GM23338 (cell line): ENCODE data around the gene ETV5. TPM values are rescaled to one million over a fixed set of nuclear protein-coding genes. Genes with fewer than 3 reads are reported as not detected.
A peak's percentile ranks its signal among the peaks of the same experiment; 100 is the strongest.

Source experiments
- ATAC-seq: fragments of 200-7000 bp; cut with Tn5 transposase; 3 replicates; pipeline ENCODE4 v1.9.1; 2020
- DNase-seq: peaks from one replicate; pipeline ENCODE4 v3.0.0-alpha.2; 2015; ENCODE audit warnings: low spot score
- H2AFZ ChIP-seq: fragments of 200-600 bp; sonication (generic); 2 replicates; pipeline ENCODE4 v1.8.0; 2016; ENCODE audit warnings: antibody characterized with exemption, mild to moderate bottlenecking, moderate library complexity
- H3F3A ChIP-seq: fragments of 200-600 bp; sonication (generic); replicated peaks from 2 replicates; pipeline ENCODE4 v1.8.0; 2017; ENCODE audit warnings: antibody characterized with exemption, mixed run types, low read depth
- H3K27ac ChIP-seq: fragments of 200-600 bp; sonication (generic); 2 replicates; pipeline ENCODE4 v1.6.1; 2016; ENCODE audit warnings: low read depth
- H3K27me3 ChIP-seq: fragments of 200-600 bp; sonication (generic); 2 replicates; pipeline ENCODE4 v1.8.0; 2016; ENCODE audit warnings: mild to moderate bottlenecking, mixed run types, moderate library complexity; ENCODE audit not compliant: insufficient read depth
- H3K36me3 ChIP-seq: fragments of 200-600 bp; sonication (generic); 2 replicates; pipeline ENCODE4 v1.8.0; 2016; ENCODE audit warnings: mild to moderate bottlenecking; ENCODE audit not compliant: insufficient read depth
- H3K4me1 ChIP-seq: fragments of 200-600 bp; sonication (generic); 2 replicates; pipeline ENCODE4 v1.8.0; 2016; ENCODE audit warnings: mild to moderate bottlenecking, moderate library complexity; ENCODE audit not compliant: insufficient read depth
- H3K4me2 ChIP-seq: fragments of 200-600 bp; sonication (generic); 2 replicates; pipeline ENCODE4 v1.7.1; 2017; ENCODE audit warnings: mixed run types
- H3K4me3 ChIP-seq: fragments of 200-600 bp; sonication (generic); 2 replicates; pipeline ENCODE4 v1.6.1; 2016; ENCODE audit warnings: mixed run types
- H3K79me2 ChIP-seq: fragments of 200-600 bp; sonication (generic); replicated peaks from 2 replicates; pipeline ENCODE4 v1.8.0; 2017; ENCODE audit warnings: mild to moderate bottlenecking; ENCODE audit not compliant: insufficient read depth
- H3K9me2 ChIP-seq: fragments of 200-600 bp; sonication (generic); 2 replicates; pipeline ENCODE4 v1.8.0; 2017; ENCODE audit not compliant: insufficient read depth
- H4K20me1 ChIP-seq: fragments of 200-600 bp; sonication (generic); replicated peaks from 2 replicates; pipeline ENCODE4 v1.8.0; 2017; ENCODE audit warnings: mild to moderate bottlenecking; ENCODE audit not compliant: insufficient read depth
- H3K27ac Mint-ChIP-seq: 2 replicates; pipeline ENCODE4 v1.8.0; 2020; ENCODE audit warnings: inconsistent platforms, mild to moderate bottlenecking, moderate library complexity, mixed read lengths
- H3K27me3 Mint-ChIP-seq: 3 replicates; pipeline ENCODE4 v1.8.0; 2022; ENCODE audit warnings: low read depth, mild to moderate bottlenecking, moderate library complexity, mixed read lengths, inconsistent platforms; ENCODE audit not compliant: insufficient read depth, poor library complexity
- H3K36me3 Mint-ChIP-seq: 3 replicates; pipeline ENCODE4 v1.8.0; 2021; ENCODE audit warnings: low read depth, mild to moderate bottlenecking, inconsistent platforms, moderate library complexity, mixed read lengths
- H3K4me1 Mint-ChIP-seq: 3 replicates; pipeline ENCODE4 v1.8.0; 2020; ENCODE audit warnings: mild to moderate bottlenecking, inconsistent platforms, mixed read lengths
- H3K4me3 Mint-ChIP-seq: 3 replicates; pipeline ENCODE4 v1.8.0; 2021; ENCODE audit warnings: moderate library complexity, mild to moderate bottlenecking, inconsistent platforms, mixed read lengths
- H3K9me3 Mint-ChIP-seq: 3 replicates; pipeline ENCODE4 v1.8.0; 2020; ENCODE audit warnings: moderate library complexity, mild to moderate bottlenecking, inconsistent platforms, mixed read lengths
- polyA plus RNA-seq: library from polyadenylated mRNA; unstranded; fragments of >200 nt; fragmentation: Nextera tagmentation; extraction: Ambion mirVana; gene quantifications from 2 replicates; pipeline ENCODE4 v1.2.1, GENCODE V29; 2016
- total RNA-seq: library from RNA; depleted of rRNA; stranded (reverse); fragments of >200 nt; shearing (Covaris generic); gene quantifications from 2 replicates; pipeline ENCODE4 v1.2.3, GENCODE V29; 2014
- TF ChIP-seq, protein P1 (sequence below): fragments of 250-450 bp; sonication (Bioruptor Pico); IDR thresholded peaks from 2 replicates; pipeline ENCODE4 v1.5.0; 2020; ENCODE audit warnings: mild to moderate bottlenecking, moderate library complexity
- TF ChIP-seq, protein P2 (sequence below): IDR thresholded peaks from 2 replicates; pipeline ENCODE4 v1.6.1; 2016; ENCODE audit warnings: antibody characterized with exemption

Gene ETV5
- total and polyA plus RNA-seq, 2 experiments from 2014 or later, result 33.5 to 57.1 TPM

DNA sequence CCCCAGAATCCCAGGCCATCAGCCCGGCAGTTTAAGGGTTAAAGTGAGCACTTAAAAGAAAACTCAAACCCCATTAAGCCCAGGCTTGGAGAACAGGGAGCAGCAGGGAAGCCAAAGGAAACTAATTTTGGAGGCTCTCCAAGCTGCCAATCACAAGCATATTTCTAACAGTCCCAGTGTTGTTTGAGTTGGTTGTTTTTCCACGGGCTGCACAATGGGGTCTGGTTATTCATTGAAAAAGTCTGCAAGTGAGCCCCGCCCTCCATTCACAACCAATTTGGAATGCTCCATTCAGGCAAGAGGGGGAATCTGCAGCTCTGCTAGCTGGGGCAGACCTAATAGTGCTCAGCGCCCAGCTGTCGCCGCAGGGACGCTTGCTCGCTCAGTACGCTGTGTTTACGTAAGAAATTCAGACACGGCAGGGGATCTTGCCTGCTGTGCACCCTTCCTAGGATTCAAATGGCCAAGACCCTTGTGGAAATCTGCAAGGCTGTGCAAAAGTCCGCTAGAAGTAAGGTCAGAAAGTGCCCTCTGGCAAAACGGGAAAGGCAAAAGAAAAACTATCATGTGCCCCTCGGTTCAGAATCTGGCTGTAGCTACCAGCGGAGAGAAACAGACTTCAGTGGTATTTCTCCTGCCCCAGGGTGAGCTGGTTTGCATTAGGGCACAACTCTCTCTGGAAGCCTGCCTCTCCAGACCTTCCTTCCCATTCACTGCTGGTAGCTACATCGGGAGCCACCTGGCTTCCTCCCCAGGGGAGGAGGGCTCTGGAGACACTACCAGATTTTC, 11.0 kb downstream of the ETV5 start (continued):
- TF ChIP-seq, protein P1, sequence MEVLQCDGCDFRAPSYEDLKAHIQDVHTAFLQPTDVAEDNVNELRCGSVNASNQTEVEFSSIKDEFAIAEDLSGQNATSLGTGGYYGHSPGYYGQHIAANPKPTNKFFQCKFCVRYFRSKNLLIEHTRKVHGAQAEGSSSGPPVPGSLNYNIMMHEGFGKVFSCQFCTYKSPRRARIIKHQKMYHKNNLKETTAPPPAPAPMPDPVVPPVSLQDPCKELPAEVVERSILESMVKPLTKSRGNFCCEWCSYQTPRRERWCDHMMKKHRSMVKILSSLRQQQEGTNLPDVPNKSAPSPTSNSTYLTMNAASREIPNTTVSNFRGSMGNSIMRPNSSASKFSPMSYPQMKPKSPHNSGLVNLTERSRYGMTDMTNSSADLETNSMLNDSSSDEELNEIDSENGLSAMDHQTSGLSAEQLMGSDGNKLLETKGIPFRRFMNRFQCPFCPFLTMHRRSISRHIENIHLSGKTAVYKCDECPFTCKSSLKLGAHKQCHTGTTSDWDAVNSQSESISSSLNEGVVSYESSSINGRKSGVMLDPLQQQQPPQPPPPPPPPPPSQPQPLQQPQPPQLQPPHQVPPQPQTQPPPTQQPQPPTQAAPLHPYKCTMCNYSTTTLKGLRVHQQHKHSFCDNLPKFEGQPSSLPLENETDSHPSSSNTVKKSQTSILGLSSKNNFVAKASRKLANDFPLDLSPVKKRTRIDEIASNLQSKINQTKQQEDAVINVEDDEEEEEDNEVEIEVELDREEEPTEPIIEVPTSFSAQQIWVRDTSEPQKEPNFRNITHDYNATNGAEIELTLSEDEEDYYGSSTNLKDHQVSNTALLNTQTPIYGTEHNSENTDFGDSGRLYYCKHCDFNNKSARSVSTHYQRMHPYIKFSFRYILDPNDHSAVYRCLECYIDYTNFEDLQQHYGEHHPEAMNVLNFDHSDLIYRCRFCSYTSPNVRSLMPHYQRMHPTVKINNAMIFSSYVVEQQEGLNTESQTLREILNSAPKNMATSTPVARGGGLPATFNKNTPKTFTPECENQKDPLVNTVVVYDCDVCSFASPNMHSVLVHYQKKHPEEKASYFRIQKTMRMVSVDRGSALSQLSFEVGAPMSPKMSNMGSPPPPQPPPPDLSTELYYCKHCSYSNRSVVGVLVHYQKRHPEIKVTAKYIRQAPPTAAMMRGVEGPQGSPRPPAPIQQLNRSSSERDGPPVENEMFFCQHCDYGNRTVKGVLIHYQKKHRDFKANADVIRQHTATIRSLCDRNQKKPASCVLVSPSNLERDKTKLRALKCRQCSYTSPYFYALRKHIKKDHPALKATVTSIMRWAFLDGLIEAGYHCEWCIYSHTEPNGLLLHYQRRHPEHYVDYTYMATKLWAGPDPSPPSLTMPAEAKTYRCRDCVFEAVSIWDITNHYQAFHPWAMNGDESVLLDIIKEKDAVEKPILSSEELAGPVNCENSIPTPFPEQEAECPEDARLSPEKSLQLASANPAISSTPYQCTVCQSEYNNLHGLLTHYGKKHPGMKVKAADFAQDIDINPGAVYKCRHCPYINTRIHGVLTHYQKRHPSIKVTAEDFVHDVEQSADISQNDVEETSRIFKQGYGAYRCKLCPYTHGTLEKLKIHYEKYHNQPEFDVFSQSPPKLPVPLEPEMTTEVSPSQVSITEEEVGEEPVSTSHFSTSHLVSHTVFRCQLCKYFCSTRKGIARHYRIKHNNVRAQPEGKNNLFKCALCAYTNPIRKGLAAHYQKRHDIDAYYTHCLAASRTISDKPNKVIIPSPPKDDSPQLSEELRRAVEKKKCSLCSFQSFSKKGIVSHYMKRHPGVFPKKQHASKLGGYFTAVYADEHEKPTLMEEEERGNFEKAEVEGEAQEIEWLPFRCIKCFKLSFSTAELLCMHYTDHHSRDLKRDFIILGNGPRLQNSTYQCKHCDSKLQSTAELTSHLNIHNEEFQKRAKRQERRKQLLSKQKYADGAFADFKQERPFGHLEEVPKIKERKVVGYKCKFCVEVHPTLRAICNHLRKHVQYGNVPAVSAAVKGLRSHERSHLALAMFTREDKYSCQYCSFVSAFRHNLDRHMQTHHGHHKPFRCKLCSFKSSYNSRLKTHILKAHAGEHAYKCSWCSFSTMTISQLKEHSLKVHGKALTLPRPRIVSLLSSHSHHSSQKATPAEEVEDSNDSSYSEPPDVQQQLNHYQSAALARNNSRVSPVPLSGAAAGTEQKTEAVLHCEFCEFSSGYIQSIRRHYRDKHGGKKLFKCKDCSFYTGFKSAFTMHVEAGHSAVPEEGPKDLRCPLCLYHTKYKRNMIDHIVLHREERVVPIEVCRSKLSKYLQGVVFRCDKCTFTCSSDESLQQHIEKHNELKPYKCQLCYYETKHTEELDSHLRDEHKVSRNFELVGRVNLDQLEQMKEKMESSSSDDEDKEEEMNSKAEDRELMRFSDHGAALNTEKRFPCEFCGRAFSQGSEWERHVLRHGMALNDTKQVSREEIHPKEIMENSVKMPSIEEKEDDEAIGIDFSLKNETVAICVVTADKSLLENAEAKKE (CRISPR knock-in tag), result 0 out of 2 replicates have a peak, but pooled peaks have one; percentile 29

DNA sequence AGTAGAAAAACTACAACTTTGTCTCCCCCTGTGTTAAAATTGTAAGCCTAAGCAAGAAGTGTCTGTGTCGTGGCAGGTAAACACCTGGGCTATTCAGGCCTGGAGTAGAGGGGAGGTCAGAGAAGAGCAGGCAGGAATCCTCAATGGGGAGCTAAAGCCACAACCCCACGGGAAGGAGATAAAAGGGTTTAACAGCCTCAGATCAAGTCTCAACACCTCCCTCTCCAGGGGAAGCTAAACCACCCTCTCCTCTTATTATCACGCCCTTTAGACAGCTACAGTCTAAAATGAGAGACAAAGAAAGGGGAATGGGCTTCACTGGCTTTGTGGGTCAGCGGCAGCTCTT, 11.6 kb downstream of the ETV5 start:
- Histone ChIP-seq H3K79me2 (no peaks in the 10 kb centered on the region), H3K9me2 (no peaks in the 10 kb centered on the region), H3F3A (peaks cover 10% of the 10 kb centered on the region), H3K4me1 (peaks cover 67% of the 10 kb centered on the region), H3K36me3 (peaks cover 5% of the 10 kb centered on the region; the same call in 1 of the 2 replicates), H4K20me1 (peaks cover 7% of the 10 kb centered on the region; the same call in 1 of the 2 replicates), H2AFZ (peak overlapping the region; percentile 12; the same call in 1 of the 2 replicates), H3K4me3 (peak overlapping the region; percentile 62), H3K27ac (peak overlapping the region; percentile 78), H3K4me2 (peak overlapping the region; percentile 82), H3K27me3 (no peaks in the 10 kb centered on the region)
- no peak for DNase-seq
- H3K9me3 Mint-ChIP-seq, result no peaks in the 10 kb centered on the region
- peak; percentile 26 for ATAC-seq
- peaks cover 8% of the 10 kb centered on the region for H3K27me3 Mint-ChIP-seq
- H3K4me3 Mint-ChIP-seq, result peak overlapping the region; percentile 80
- H3K36me3 Mint-ChIP-seq, result peaks cover 22% of the 10 kb centered on the region
- H3K4me1 Mint-ChIP-seq, result peaks cover 70% of the 10 kb centered on the region
- peak overlapping the region; percentile 17 for H3K27ac Mint-ChIP-seq
- TF ChIP-seq, protein P1 (CRISPR knock-in tag), result no peak
- TF ChIP-seq, protein P2, sequence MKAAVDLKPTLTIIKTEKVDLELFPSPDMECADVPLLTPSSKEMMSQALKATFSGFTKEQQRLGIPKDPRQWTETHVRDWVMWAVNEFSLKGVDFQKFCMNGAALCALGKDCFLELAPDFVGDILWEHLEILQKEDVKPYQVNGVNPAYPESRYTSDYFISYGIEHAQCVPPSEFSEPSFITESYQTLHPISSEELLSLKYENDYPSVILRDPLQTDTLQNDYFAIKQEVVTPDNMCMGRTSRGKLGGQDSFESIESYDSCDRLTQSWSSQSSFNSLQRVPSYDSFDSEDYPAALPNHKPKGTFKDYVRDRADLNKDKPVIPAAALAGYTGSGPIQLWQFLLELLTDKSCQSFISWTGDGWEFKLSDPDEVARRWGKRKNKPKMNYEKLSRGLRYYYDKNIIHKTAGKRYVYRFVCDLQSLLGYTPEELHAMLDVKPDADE, result no peak
